ENCODE measurements around the gene ZCCHC14. TPM values are rescaled to one million over a fixed set of nuclear protein-coding genes. Genes with fewer than 3 reads are reported as not detected.
"Not testable (repeated sequence)": the region's sequence is repeated elsewhere in the genome, so short reads cannot be mapped to it uniquely, and the experiment has no call there.

ZCCHC14 gene
- total RNA-seq, 1 experiment from 2014 or later: 28.2 TPM

DNA sequence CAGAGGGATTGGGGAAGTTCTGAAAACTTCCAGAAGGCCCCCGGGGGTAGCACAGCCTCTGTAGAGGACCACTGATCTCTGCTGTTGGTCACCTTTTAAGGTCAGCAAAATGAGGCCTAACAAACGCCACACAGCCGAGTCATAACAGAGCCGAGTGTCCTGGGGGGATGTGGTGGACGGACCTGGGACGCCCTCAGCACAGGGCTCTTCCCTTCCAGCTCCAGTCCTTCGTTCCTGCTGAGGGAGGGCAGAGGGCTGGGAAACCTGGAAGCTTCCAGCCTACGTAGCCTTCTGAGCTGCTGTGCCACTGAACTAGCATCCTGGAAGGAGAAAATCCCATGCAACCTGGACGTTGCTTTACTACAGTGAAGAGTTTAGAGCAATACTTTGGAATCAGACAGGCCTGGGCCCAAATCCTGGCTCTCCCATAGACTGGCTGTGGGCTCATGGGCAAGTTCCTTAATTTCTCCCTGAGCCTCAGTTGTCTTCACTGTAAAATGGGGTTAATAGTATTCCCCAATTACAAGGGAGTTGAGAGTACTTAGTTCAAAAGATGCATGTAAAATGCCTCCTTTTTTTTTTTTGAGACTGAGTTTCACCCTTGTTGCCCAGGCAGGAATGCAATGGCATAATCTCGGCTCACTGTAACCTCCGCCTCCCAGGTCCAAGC lies 34.4 kb upstream of the ZCCHC14 start:
- no peak overlapping the region for H3K27ac Mint-ChIP-seq (ENCODE audit: low read depth, unreplicated experiment)
- no TSS peak for BruUV-seq (replicated peaks)
- TF ChIP-seq, protein P1, sequence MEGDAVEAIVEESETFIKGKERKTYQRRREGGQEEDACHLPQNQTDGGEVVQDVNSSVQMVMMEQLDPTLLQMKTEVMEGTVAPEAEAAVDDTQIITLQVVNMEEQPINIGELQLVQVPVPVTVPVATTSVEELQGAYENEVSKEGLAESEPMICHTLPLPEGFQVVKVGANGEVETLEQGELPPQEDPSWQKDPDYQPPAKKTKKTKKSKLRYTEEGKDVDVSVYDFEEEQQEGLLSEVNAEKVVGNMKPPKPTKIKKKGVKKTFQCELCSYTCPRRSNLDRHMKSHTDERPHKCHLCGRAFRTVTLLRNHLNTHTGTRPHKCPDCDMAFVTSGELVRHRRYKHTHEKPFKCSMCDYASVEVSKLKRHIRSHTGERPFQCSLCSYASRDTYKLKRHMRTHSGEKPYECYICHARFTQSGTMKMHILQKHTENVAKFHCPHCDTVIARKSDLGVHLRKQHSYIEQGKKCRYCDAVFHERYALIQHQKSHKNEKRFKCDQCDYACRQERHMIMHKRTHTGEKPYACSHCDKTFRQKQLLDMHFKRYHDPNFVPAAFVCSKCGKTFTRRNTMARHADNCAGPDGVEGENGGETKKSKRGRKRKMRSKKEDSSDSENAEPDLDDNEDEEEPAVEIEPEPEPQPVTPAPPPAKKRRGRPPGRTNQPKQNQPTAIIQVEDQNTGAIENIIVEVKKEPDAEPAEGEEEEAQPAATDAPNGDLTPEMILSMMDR (IDR thresholded peaks at IDR 0.05; ENCODE audit: unreplicated experiment): no peak
- no peak for DNase-seq (ENCODE audit: unreplicated experiment)
- peaks cover 8% of the 10 kb centered on the region for H3K4me1 Mint-ChIP-seq (ENCODE audit: insufficient read depth, unreplicated experiment)
- no peaks in the 10 kb centered on the region for H3K9me3 Mint-ChIP-seq (ENCODE audit: unreplicated experiment)
- peaks cover 10% of the 10 kb centered on the region for H3K27me3 Mint-ChIP-seq (ENCODE audit: insufficient read depth, unreplicated experiment)
- intact Hi-C loops (cut with micrococcal nuclease): no loop called here
- POLR2A ChIA-PET: no interaction called here
- H3K4me3 Mint-ChIP-seq (ENCODE audit: unreplicated experiment): no peak overlapping the region
- no peaks in the 10 kb centered on the region for H3K36me3 Mint-ChIP-seq (ENCODE audit: insufficient read depth, unreplicated experiment)
- CTCF ChIA-PET: no interaction called here

DNA sequence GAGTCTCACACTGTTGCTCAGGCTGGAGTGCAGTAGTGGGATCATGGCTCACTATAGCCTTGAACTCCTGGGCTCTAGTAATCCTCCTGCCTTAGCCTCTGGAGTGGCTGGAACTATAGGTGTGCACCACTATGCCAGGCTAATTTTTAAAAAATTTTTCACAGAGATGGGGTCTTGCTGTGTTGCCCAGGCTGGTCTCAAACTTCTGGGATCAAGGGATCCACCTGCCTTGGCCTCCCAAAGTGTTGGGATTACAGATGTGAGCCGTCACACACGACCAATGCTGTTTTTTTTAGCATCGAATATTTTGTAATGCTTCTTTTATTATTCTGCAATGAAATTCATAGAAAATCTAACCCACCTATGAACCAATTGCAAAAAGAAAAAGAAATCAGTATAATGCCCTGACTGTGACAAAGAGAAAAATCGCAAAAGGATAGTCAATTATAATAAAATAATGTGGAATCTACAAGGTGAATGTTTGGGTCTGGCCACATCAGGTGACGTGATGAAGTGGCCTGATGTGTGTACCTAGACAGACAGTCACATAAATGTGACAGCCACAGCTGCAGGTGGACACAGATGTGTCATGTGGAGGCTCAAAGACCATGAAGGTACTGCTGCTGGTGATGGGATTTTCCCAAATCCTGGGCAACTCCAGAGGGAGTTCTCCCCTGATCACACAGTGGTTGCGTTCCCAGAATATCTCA lies 33.6 kb upstream of the ZCCHC14 start:
- Mint-ChIP-seq H3K4me1 (ENCODE audit: insufficient read depth, unreplicated experiment) (peaks cover 8% of the 10 kb centered on the region), H3K9me3 (ENCODE audit: unreplicated experiment) (no peaks in the 10 kb centered on the region), H3K4me3 (ENCODE audit: unreplicated experiment) (no peak overlapping the region), H3K27me3 (ENCODE audit: insufficient read depth, unreplicated experiment) (peaks cover 10% of the 10 kb centered on the region), H3K27ac (ENCODE audit: low read depth, unreplicated experiment) (no peak overlapping the region), H3K36me3 (ENCODE audit: insufficient read depth, unreplicated experiment) (no peaks in the 10 kb centered on the region)
- CTCF ChIA-PET: no interaction called here
- DNase-seq (ENCODE audit: unreplicated experiment): no peak
- intact Hi-C loops (cut with micrococcal nuclease): no loop called here
- TF ChIP-seq, protein P1 (IDR thresholded peaks at IDR 0.05; ENCODE audit: unreplicated experiment): no peak
- BruUV-seq (replicated peaks): no TSS peak
- POLR2A ChIA-PET: interaction anchor here (0.7 kb wide), 1 partner anchor 159 kb away, joined by 3 read pairs; no protein-coding TSS in a partner anchor

DNA sequence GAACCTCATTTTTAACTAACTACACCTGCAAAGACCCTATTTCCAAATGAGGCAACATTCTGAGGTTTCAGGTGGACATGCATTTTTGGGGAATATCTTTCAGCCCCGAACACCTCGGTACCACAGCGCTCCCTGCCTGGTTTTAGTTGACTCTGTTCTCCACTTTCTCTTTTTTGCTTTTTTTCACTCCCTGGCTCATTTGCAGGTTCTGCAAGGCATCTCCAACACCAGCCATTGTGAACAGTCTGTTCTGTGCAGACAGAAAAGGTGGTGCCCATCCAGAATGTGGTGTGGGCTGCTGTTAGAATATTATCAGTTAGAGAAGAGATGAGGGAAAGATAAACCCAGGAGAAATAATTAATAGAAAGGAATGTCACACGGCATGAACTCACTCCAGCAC lies 32.5 kb upstream of the ZCCHC14 start:
- H3K36me3 Mint-ChIP-seq (ENCODE audit: insufficient read depth, unreplicated experiment): no peaks in the 10 kb centered on the region
- peaks cover 10% of the 10 kb centered on the region for H3K27me3 Mint-ChIP-seq (ENCODE audit: insufficient read depth, unreplicated experiment)
- TF ChIP-seq, protein P1 (IDR thresholded peaks at IDR 0.05; ENCODE audit: unreplicated experiment): no peak
- ChIA-PET POLR2A (interaction anchor here (0.7 kb wide), 1 partner anchor 160 kb away, joined by 3 read pairs; no protein-coding TSS in a partner anchor), CTCF (interaction anchor here (0.6 kb wide), 1 partner anchor 1098 kb away, joined by 3 read pairs; no protein-coding TSS in a partner anchor)
- intact Hi-C loops (cut with micrococcal nuclease): no loop called here
- BruUV-seq (replicated peaks): no TSS peak
- no peak overlapping the region for H3K4me3 Mint-ChIP-seq (ENCODE audit: unreplicated experiment)
- H3K9me3 Mint-ChIP-seq (ENCODE audit: unreplicated experiment): no peaks in the 10 kb centered on the region
- peaks cover 8% of the 10 kb centered on the region for H3K4me1 Mint-ChIP-seq (ENCODE audit: insufficient read depth, unreplicated experiment)
- no peak for DNase-seq (ENCODE audit: unreplicated experiment)
- no peak overlapping the region for H3K27ac Mint-ChIP-seq (ENCODE audit: low read depth, unreplicated experiment)

DNA sequence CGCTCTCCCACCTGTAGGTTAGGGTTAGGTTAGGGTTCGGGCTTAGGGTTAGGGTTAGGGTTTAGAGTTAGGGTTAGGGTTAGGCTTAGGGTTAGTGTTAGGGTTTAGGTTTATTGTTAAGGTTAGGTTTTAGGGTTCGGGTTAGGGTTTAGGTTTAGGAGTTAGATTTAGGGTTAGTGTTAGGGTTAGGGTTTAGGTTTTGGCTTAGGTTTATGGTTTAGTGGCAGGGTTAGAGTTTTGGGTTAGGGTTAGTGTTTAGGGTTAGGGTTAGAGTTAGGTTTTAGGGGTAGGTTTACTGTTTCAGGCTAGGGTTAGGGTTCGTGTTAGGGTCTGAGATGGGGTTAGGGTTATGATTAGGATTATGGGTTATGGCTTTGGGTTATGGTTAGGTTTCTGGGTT lies 31.6 kb upstream of the ZCCHC14 start:
- no TSS peak for BruUV-seq (replicated peaks)
- DNase-seq (ENCODE audit: unreplicated experiment): no peak
- Mint-ChIP-seq H3K4me3 (ENCODE audit: unreplicated experiment) (no peak overlapping the region), H3K4me1 (ENCODE audit: insufficient read depth, unreplicated experiment) (peaks cover 9% of the 10 kb centered on the region), H3K27me3 (ENCODE audit: insufficient read depth, unreplicated experiment) (peaks cover 10% of the 10 kb centered on the region), H3K9me3 (ENCODE audit: unreplicated experiment) (no peaks in the 10 kb centered on the region), H3K27ac (ENCODE audit: low read depth, unreplicated experiment) (no peak overlapping the region), H3K36me3 (ENCODE audit: insufficient read depth, unreplicated experiment) (no peaks in the 10 kb centered on the region)
- ChIA-PET CTCF (interaction anchor here (0.6 to 0.9 kb wide), 2 partner anchors 47 to 1099 kb away, joined by 3 read pairs; no protein-coding TSS in a partner anchor), POLR2A (interaction anchor here (0.6 kb wide), 1 partner anchor 57 kb away, joined by 4 read pairs; no protein-coding TSS in a partner anchor)
- TF ChIP-seq, protein P1 (IDR thresholded peaks at IDR 0.05; ENCODE audit: unreplicated experiment): no peak
- intact Hi-C loops (cut with micrococcal nuclease): no loop called here

DNA sequence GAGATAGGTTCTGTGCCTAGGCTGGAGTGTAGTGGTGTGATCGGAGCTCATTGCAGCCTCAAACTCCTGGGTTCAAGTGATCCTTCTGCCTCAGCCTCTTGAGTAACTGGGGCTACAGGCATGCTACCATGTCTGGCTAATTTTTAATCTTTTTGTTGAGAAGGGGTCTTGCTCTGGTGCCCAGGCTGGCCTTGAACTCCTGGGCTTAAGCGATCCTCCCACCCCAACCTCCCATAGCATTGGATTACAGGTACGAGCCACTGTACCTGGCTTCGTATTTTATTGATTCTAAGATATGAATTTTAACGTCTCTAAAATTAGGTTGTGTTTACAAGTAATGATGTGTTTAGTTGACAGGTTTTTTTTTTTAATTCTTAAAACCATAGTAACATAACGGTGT lies 30.8 kb upstream of the ZCCHC14 start:
- H3K27ac Mint-ChIP-seq (ENCODE audit: low read depth, unreplicated experiment); H3K9me3 Mint-ChIP-seq (ENCODE audit: unreplicated experiment); intact Hi-C loops (cut with micrococcal nuclease); H3K4me3 Mint-ChIP-seq (ENCODE audit: unreplicated experiment); BruUV-seq (replicated peaks); DNase-seq (ENCODE audit: unreplicated experiment); H3K36me3 Mint-ChIP-seq (ENCODE audit: insufficient read depth, unreplicated experiment): not testable (repeated sequence)
- Mint-ChIP-seq H3K4me1 (ENCODE audit: insufficient read depth, unreplicated experiment) (peaks cover 17% of the 10 kb centered on the region), H3K27me3 (ENCODE audit: insufficient read depth, unreplicated experiment) (peaks cover 10% of the 10 kb centered on the region)
- ChIA-PET POLR2A (interaction anchor here (0.6 kb wide), 1 partner anchor 141 kb away, joined by 3 read pairs; no protein-coding TSS in a partner anchor), CTCF (interaction anchor here (0.9 kb wide), 1 partner anchor 48 kb away, joined by 3 read pairs; no protein-coding TSS in a partner anchor)

DNA sequence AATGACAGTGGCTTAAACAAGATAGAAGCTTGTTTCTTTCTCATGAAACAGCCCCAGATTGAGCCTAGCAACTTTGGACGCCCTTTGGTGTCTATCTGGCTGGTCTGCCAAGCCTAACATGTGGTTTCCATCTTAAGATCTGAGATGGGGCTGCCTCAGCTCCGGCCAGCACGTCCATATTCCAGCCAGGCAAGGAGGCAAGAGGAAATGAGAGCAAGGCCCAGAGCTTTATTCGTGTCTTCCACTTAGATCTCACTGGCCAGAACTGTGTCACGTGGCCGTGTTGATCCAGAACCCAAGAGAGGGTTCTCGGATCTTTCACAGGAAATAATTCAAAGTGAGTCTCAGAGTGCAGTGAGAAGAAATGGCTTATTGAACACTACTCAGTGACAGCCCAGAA lies 28.9 kb upstream of the ZCCHC14 start:
- Mint-ChIP-seq H3K27me3 (ENCODE audit: insufficient read depth, unreplicated experiment) (peaks cover 10% of the 10 kb centered on the region), H3K4me1 (ENCODE audit: insufficient read depth, unreplicated experiment) (peaks cover 24% of the 10 kb centered on the region)
- H3K9me3 Mint-ChIP-seq (ENCODE audit: unreplicated experiment); H3K4me3 Mint-ChIP-seq (ENCODE audit: unreplicated experiment); H3K36me3 Mint-ChIP-seq (ENCODE audit: insufficient read depth, unreplicated experiment); intact Hi-C loops (cut with micrococcal nuclease); BruUV-seq (replicated peaks); DNase-seq (ENCODE audit: unreplicated experiment); H3K27ac Mint-ChIP-seq (ENCODE audit: low read depth, unreplicated experiment); POLR2A ChIA-PET: not testable (repeated sequence)
- CTCF ChIA-PET: interaction anchor here (1.5 to 1.7 kb wide), 2 partner anchors 8 to 114 kb away, joined by 3 to 5 read pairs; no protein-coding TSS in a partner anchor
